A549 (cell line): Measurements from ENCODE around the gene BMPER.

ENCODE experiments used
- CTCF ChIP-seq: fragments of >200 bp; sonication (Bioruptor Twin); formaldehyde crosslinking; IDR thresholded peaks from 3 replicates; pipeline ENCODE4 v1.5.1; 2016
- ELK1 ChIP-seq: fragments of 150-350 bp; IDR thresholded peaks from 2 replicates; pipeline ENCODE4 v1.6.1; 2014; ENCODE audit warnings: low read depth, mild to moderate bottlenecking, low read length
- EP300 ChIP-seq, 2 experiments: fragments of >200 bp; sonication (Bioruptor Twin); formaldehyde crosslinking; IDR thresholded peaks; 2 replicates in 1 of 2; 3 replicates in 1 of 2; pipeline ENCODE4 v1.6.1; 2016 to 2017
- KDM5A ChIP-seq: fragments of 200-600 bp; sonication (generic); IDR thresholded peaks from 2 replicates; pipeline ENCODE4 v1.6.1; 2016; ENCODE audit warnings: antibody characterized with exemption, mild to moderate bottlenecking
- MYC ChIP-seq: IDR thresholded peaks from 2 replicates; pipeline ENCODE4 v1.6.1; 2012; ENCODE audit warnings: mild to moderate bottlenecking, inconsistent platforms, low read length, improper control_type of control experiment, borderline replicate concordance
- NFE2L2 ChIP-seq: fragments of 150-350 bp; conservative IDR thresholded peaks from 2 replicates; pipeline ENCODE4 v1.6.1; 2014; ENCODE audit warnings: low read length
- POLR2A ChIP-seq: IDR thresholded peaks from 2 replicates; pipeline ENCODE4 v1.6.1; 2012; ENCODE audit warnings: mild to moderate bottlenecking, low read length
- POLR2AphosphoS2 ChIP-seq: conservative IDR thresholded peaks from 2 replicates; pipeline ENCODE4 v1.6.1; 2012; ENCODE audit warnings: low read length, improper control_type of control experiment, inconsistent platforms
- RAD21 ChIP-seq, 2 experiments: fragments of >200 bp in 1 of 2; sonication (Bioruptor Twin) in 1 of 2; formaldehyde crosslinking in 1 of 2; IDR thresholded peaks in 1 of 2; conservative IDR thresholded peaks in 1 of 2; 2 replicates in 1 of 2; 3 replicates in 1 of 2; pipeline ENCODE4 v1.6.1; 2012 to 2018; ENCODE audit warnings: inconsistent platforms in 1 of 2
- RNF2 ChIP-seq: fragments of 200-600 bp; sonication (generic); IDR thresholded peaks from 2 replicates; pipeline ENCODE4 v1.6.1; 2016; ENCODE audit warnings: low read depth, mild to moderate bottlenecking, antibody characterized with exemption, moderate library complexity, borderline replicate concordance
- TFCP2L1 ChIP-seq: fragments of 250-450 bp; sonication (Bioruptor Pico); IDR thresholded peaks from 2 replicates; pipeline ENCODE4 v1.5.0; 2021; ENCODE audit warnings: mild to moderate bottlenecking

GRCh38 chr7:33906697-33907096 is 1.4 kb downstream of the BMPER start:
- TF ChIP-seq MYC: no peak
- TF ChIP-seq POLR2A: no peak
- no peak for TF ChIP-seq TFCP2L1 (CRISPR knock-in tag)
- no peak for TF ChIP-seq RNF2
- no peak for TF ChIP-seq RAD21 (conservative IDR thresholded peaks at IDR 0.05 in 1 of 2, IDR thresholded peaks at IDR 0.05 in 1 of 2)
- TF ChIP-seq CTCF: no peak
- TF ChIP-seq ELK1: no peak
- TF ChIP-seq EP300 (IDR thresholded peaks at IDR 0.05): no peak
- no peak for TF ChIP-seq POLR2AphosphoS2
- TF ChIP-seq NFE2L2: no peak
- no peak for TF ChIP-seq KDM5A
